Keratinocyte (primary cell): ENCODE measurements around the gene CHIT1. TPM values are rescaled to one million over a fixed set of nuclear protein-coding genes. Genes with fewer than 3 reads are reported as not detected.

Experiments used
- DNase-seq: peaks from one replicate; pipeline ENCODE4 v3.0.0-alpha.2; 2011; ENCODE audit warnings: low read depth, missing footprints, low spot score
- FAIRE-seq: peaks from 2 replicates; lab custom pipeline; 2011; peaks lifted over from hg19 to GRCh38; lab: Jason Lieb, UNC
- H2AFZ ChIP-seq: 2 replicates; pipeline ENCODE4 v1.6.0; 2012; ENCODE audit warnings: low read length, control low read depth, inconsistent platforms; ENCODE audit not compliant: control insufficient read depth
- H3K27ac ChIP-seq: 2 replicates; pipeline ENCODE4 v1.5.1; 2011; ENCODE audit warnings: low read length; ENCODE audit not compliant: control insufficient read depth, insufficient read depth
- H3K27me3 ChIP-seq: 3 replicates; pipeline ENCODE4 v1.6.0; 2011; ENCODE audit warnings: low read length; ENCODE audit not compliant: control insufficient read depth, insufficient read depth; ENCODE audit errors: extremely low read depth
- H3K36me3 ChIP-seq, 2 experiments: 2 replicates in 1 of 2; 3 replicates in 1 of 2; pipeline ENCODE4 v1.5.1; 2011; ENCODE audit warnings: low read length in 2 of 2, mild to moderate bottlenecking in 1 of 2; ENCODE audit not compliant: control insufficient read depth in 2 of 2, insufficient read depth in 2 of 2; ENCODE audit errors: extremely low read depth in 1 of 2
- H3K4me1 ChIP-seq: 3 replicates; pipeline ENCODE4 v1.5.1; 2011; ENCODE audit warnings: low read length; ENCODE audit not compliant: control insufficient read depth, insufficient read depth; ENCODE audit errors: extremely low read depth
- H3K4me2 ChIP-seq: 3 replicates; pipeline ENCODE4 v1.6.0; 2011; ENCODE audit warnings: low read depth, low read length; ENCODE audit not compliant: control insufficient read depth, insufficient read depth; ENCODE audit errors: extremely low read depth
- H3K4me3 ChIP-seq, 3 experiments: fragments of 200-600 bp in 1 of 3; sonication (generic) in 1 of 3; 2 replicates in 2 of 3; 3 replicates in 1 of 3; pipeline ENCODE4 v1.5.1; 2011 to 2016; ENCODE audit warnings: low read length in 3 of 3, mild to moderate bottlenecking in 3 of 3, control low read depth in 2 of 3, inconsistent platforms in 1 of 3, low read depth in 1 of 3, mixed read lengths in 1 of 3, mixed run types in 1 of 3, moderate library complexity in 1 of 3; ENCODE audit not compliant: control insufficient read depth in 2 of 3, insufficient read depth in 2 of 3; ENCODE audit errors: extremely low read depth in 1 of 3
- H3K79me2 ChIP-seq: 2 replicates; pipeline ENCODE4 v1.6.0; 2012; ENCODE audit warnings: low read length; ENCODE audit not compliant: control insufficient read depth, insufficient read depth
- H3K9ac ChIP-seq: 3 replicates; pipeline ENCODE4 v1.6.0; 2011; ENCODE audit warnings: low read length; ENCODE audit not compliant: control insufficient read depth, insufficient read depth; ENCODE audit errors: extremely low read depth
- H3K9me1 ChIP-seq: 3 replicates; pipeline ENCODE4 v1.6.0; 2011; ENCODE audit warnings: low read length; ENCODE audit not compliant: control insufficient read depth, insufficient read depth; ENCODE audit errors: extremely low read depth
- H3K9me3 ChIP-seq: 2 replicates; pipeline ENCODE4 v1.5.1; 2012; ENCODE audit warnings: low read depth, low read length; ENCODE audit not compliant: control insufficient read depth
- H4K20me1 ChIP-seq: 3 replicates; pipeline ENCODE4 v1.6.0; 2011; ENCODE audit warnings: low read length; ENCODE audit not compliant: control insufficient read depth, insufficient read depth; ENCODE audit errors: extremely low read depth
- CTCF ChIP-seq, 3 experiments: IDR thresholded peaks in 1 of 3; conservative IDR thresholded peaks in 1 of 3; optimal IDR thresholded peaks in 1 of 3; 2 replicates in 2 of 3; 3 replicates in 1 of 3; pipeline versions ENCODE3 to v1.5.1; 2011; ENCODE audit warnings: low read length in 3 of 3, mild to moderate bottlenecking in 3 of 3, moderate library complexity in 2 of 3, control low read depth in 1 of 3, inconsistent platforms in 1 of 3; ENCODE audit not compliant: insufficient read depth in 2 of 3; ENCODE audit errors: extremely low read depth in 1 of 3
- EZH2 ChIP-seq: IDR thresholded peaks from one replicate; pipeline ENCODE4 v1.6.1; 2012; ENCODE audit warnings: inconsistent platforms, mild to moderate bottlenecking, low read length, moderate library complexity
- dilution Hi-C: fragments of 300-500 bp; cut with MboI; formaldehyde crosslinking; loops from one replicate; pipeline ENCODE4 v1.7.0; 2020; ENCODE audit warnings: low sequenced_read_pairs; ENCODE audit not compliant: extremely low pct_ligation_motif_present
- polyA plus RNA-seq, 5 experiments: library from polyadenylated mRNA; depleted of rRNA in 3 of 5; stranded (reverse) in 3 of 5; stranded (forward) in 1 of 5; unstranded in 1 of 5; fragments of >200 nt; gene quantifications; 1 replicate in 1 of 5; 2 replicates in 3 of 5; 3 replicates in 1 of 5; pipeline versions ENCODE4 v1.2.1 to v1.2.3, GENCODE V29; 2011 to 2012; ENCODE audit warnings: missing spikeins in 2 of 5, low read depth in 1 of 5, low replicate concordance in 1 of 5

The CHIT1 gene
- polyA plus RNA-seq, 1 donor (not counting 4 experiments of a cell fraction or from before 2014, with no cell fraction given): not detected

DNA sequence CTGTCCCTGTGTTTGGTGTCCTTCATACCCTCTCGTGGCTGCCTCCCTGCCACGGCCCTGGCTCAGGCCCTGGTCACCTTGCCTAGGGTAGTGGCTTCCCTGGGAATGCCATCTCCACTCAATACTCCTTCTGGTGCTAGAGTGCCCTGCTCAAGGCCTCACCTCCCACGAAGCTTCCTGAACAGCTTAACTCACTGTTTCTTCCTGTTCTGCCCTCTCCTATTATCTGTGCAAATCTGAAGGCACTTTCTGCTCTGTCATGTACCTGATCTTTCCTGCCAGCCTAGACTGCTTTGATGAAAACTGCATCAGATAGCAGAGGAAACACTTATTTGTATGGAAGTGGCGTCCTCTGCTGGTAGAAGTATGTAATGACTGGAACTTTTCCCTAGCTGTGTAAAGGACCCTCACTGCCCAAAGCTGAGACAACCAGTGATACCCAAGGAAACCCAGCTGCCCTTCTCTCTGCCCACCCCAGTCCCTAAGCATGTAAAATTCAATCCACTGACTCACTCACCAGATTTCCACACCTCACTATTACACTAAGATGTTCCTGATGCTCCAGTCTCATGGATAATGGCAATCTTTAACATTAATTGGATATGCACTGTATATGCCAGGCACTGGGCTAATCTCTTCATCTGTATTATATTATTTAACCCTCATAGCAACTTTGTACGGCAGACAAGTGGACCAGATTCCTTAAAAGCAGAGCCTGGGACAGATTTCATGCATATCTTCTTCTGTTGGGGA lies 39.6 kb upstream of the CHIT1 start:
- no peak overlapping the region for H3K9ac ChIP-seq
- no peaks in the 10 kb centered on the region for H3K9me3 ChIP-seq
- dilution Hi-C loops: loop anchor here (25.0 kb wide), 1 partner anchor 232 kb away; the partner anchor contains the start of gene PPFIA4
- no peak overlapping the region for H3K27ac ChIP-seq
- FAIRE-seq: peak; percentile 56
- H3K27me3 ChIP-seq: no peaks in the 10 kb centered on the region
- no peak overlapping the region for H3K4me3 ChIP-seq
- TF ChIP-seq CTCF (optimal IDR thresholded peaks at IDR 0.05 in 1 of 3, IDR thresholded peaks at IDR 0.05 in 1 of 3, conservative IDR thresholded peaks at IDR 0.05 in 1 of 3; ENCODE audit: extremely low read depth in 1 of 3, insufficient read depth in 2 of 3, low read length in 3 of 3): peak; percentile 82 to 98 (median 92)
- TF ChIP-seq EZH2: no peak
- H3K4me1 ChIP-seq: peaks cover 39% of the 10 kb centered on the region
- DNase-seq: no peak
- peak overlapping the region; percentile 57 for H2AFZ ChIP-seq
- H3K9me1 ChIP-seq: no peaks in the 10 kb centered on the region
- H3K36me3 ChIP-seq: no peaks in the 10 kb centered on the region
- no peaks in the 10 kb centered on the region for H4K20me1 ChIP-seq
- H3K79me2 ChIP-seq: no peaks in the 10 kb centered on the region
- no peak overlapping the region for H3K4me2 ChIP-seq

GRCh38 chr1:203267912-203268311 lies 38.4 kb upstream of the CHIT1 start:
- no peak for DNase-seq
- Histone ChIP-seq H3K27me3 (no peaks in the 10 kb centered on the region), H4K20me1 (no peaks in the 10 kb centered on the region), H3K4me2 (peak overlapping the region; percentile 82), H3K4me1 (peaks cover 31% of the 10 kb centered on the region), H3K36me3 (no peaks in the 10 kb centered on the region), H3K9me1 (no peaks in the 10 kb centered on the region), H3K27ac (no peak overlapping the region), H2AFZ (peak overlapping the region; percentile 92), H3K9me3 (no peaks in the 10 kb centered on the region), H3K79me2 (no peaks in the 10 kb centered on the region), H3K9ac (peak overlapping the region; percentile 70), H3K4me3 (no peak overlapping the region)
- dilution Hi-C loops: loop anchor here (25.0 kb wide), 1 partner anchor 231 kb away; the partner anchor contains the start of gene PPFIA4
- FAIRE-seq: no peak
- no peak for TF ChIP-seq CTCF (optimal IDR thresholded peaks at IDR 0.05 in 1 of 3, IDR thresholded peaks at IDR 0.05 in 1 of 3, conservative IDR thresholded peaks at IDR 0.05 in 1 of 3; ENCODE audit: extremely low read depth in 1 of 3, insufficient read depth in 2 of 3, low read length in 3 of 3)
- no peak for TF ChIP-seq EZH2
